ENCODE data around the gene ABHD12.
"Not testable (repeated sequence)": the region's sequence is repeated elsewhere in the genome, so short reads cannot be mapped to it uniquely, and the experiment has no call there.

The ABHD12 gene

DNA sequence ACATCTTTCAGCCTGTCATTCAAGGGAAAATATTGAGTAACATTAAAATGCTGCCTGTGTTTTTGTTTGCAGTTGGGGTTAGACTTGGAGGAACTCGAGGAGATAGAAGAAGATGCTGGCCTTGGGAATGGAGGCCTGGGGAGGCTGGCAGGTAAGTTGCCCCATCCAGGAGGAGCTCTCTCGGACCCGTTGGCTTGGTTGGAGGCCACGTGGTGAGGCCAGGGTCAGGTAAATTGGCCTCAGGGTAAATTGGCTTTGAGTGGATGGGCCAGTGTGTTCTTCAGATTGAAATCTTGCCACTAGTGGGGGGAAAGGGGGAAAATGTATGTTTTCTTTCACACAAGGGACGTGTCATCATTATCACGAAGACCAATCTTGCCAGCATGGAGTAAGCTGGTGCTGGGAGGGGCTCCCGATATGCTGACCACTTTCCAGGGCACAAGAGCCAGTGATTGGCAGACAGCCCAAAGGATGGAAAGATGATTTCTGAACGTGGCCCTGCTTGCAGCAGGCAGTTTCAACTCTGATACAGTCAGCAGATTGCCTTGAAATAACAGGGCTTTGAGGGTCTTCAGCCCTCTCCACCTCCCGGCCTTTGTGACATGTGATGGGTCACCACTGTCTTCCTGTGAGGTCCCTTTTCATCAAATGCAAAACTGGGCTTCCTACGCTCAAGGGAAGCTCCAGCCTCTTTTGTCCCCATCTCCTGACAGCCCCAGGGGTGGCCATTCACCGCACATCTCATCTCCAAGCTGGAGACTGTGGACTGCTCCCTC lies 121.4 kb downstream of the ABHD12 start:
- H3K36me3 ChIP-seq (ENCODE audit: low read length) = no peaks in the 10 kb centered on the region

DNA sequence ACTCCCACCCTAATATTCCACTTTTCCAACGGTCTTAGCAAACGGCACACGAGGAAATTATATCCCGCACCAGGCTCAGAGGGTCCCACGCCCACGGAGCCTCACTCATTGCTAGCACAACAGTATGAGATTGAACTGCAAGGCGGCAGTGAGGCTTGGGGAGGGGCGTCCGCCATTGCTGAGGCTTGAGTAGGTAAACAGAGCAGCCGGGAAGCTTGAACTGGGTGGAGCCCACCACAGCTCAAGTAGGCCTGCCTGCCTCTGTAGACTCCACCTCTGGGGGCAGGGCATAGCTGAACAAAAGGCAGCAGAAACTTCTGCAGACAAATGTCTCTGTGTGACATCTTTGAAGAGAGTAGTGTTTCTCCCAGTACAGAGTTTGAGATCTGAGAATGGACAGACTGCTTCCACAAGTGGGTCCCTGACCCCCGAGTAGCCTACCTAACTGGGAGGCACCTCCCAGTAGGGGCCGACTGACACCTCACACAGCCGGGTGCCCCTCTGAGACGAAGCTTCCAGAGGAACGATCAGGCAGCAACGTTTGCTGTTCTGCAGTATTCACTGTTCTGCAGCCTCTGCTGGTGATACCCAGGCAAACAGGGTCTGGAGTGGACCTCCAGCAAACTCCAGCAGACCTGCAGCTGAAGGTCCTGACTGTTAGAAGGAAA lies 129.7 kb downstream of the ABHD12 start:
- H3K36me3 ChIP-seq (ENCODE audit: low read length); H3K9me3 ChIP-seq (ENCODE audit: insufficient read depth, low read length); H3K27me3 ChIP-seq (ENCODE audit: low read length); H4K20me1 ChIP-seq (ENCODE audit: low read depth, low read length); H3K79me2 ChIP-seq (ENCODE audit: insufficient read depth, low read length); H2AFZ ChIP-seq (ENCODE audit: low read depth, low read length, severe bottlenecking); H3K9me2 ChIP-seq (replicated peaks; ENCODE audit: insufficient read depth, low read length); H3K4me2 ChIP-seq (ENCODE audit: low read depth, low read length, poor library complexity, severe bottlenecking); H3K4me3 ChIP-seq (ENCODE audit: insufficient read depth, low read length, poor library complexity, severe bottlenecking); H3F3A ChIP-seq (ENCODE audit: insufficient read depth); H3K9ac ChIP-seq (ENCODE audit: low read length); H3K27ac ChIP-seq (ENCODE audit: low read depth, low read length): not testable (repeated sequence)

More for the DNA sequence above, 121.4 kb downstream of the ABHD12 start:
- Histone ChIP-seq H3K27ac (ENCODE audit: low read depth, low read length) (no peak overlapping the region), H3K79me2 (ENCODE audit: insufficient read depth, low read length) (no peaks in the 10 kb centered on the region), H3K9me2 (replicated peaks; ENCODE audit: insufficient read depth, low read length) (no peaks in the 10 kb centered on the region), H3K9me3 (ENCODE audit: insufficient read depth, low read length) (no peaks in the 10 kb centered on the region), H3K4me3 (ENCODE audit: insufficient read depth, low read length, poor library complexity, severe bottlenecking) (no peak overlapping the region), H4K20me1 (ENCODE audit: low read depth, low read length) (peaks cover 12% of the 10 kb centered on the region; the same call in 1 of the 2 replicates), H3K9ac (ENCODE audit: low read length) (no peak overlapping the region), H3K4me2 (ENCODE audit: low read depth, low read length, poor library complexity, severe bottlenecking) (no peak overlapping the region), H2AFZ (ENCODE audit: low read depth, low read length, severe bottlenecking) (no peak overlapping the region), H3F3A (ENCODE audit: insufficient read depth) (no peaks in the 10 kb centered on the region), H3K27me3 (ENCODE audit: low read length) (no peaks in the 10 kb centered on the region)
- TF ChIP-seq EZH2phosphoT487 (conservative IDR thresholded peaks at IDR 0.05; ENCODE audit: low read length) = no peak
- TF ChIP-seq CTCF (IDR thresholded peaks at IDR 0.05; ENCODE audit: insufficient read depth, low read length, poor library complexity, severe bottlenecking) = no peak

DNA sequence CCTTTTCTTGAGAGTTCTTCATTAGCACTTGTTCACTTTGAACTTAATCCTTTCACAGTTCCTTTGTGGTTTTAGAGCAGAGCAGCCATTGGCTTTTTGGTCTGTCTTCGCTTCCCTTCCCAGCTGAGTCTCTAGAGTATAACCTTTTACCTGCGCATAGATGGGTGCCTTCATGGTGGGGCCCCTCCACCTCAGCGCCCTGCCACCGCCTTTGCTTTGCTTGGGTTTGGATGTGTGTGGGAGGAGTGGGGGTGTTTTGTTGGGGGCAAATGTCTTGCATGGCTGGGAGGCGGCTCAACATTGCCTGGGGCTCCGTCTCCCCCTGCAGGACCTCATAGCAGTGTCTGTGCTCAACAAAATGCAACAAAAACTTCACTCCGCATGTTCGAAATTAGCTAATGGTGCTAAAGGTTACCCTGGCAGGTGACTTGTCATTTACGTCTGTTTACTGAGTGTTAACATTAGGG lies 130.8 kb downstream of the ABHD12 start:
- Histone ChIP-seq H3K27me3 (ENCODE audit: low read length) (no peaks in the 10 kb centered on the region), H3K4me3 (ENCODE audit: insufficient read depth, low read length, poor library complexity, severe bottlenecking) (no peak overlapping the region), H4K20me1 (ENCODE audit: low read depth, low read length) (no peaks in the 10 kb centered on the region), H3K9me3 (ENCODE audit: insufficient read depth, low read length) (no peaks in the 10 kb centered on the region), H3K27ac (ENCODE audit: low read depth, low read length) (no peak overlapping the region), H3K9ac (ENCODE audit: low read length) (no peak overlapping the region), H3K4me2 (ENCODE audit: low read depth, low read length, poor library complexity, severe bottlenecking) (no peak overlapping the region), H3K79me2 (ENCODE audit: insufficient read depth, low read length) (no peaks in the 10 kb centered on the region; the same call in 1 of the 2 replicates), H3F3A (ENCODE audit: insufficient read depth) (no peaks in the 10 kb centered on the region), H3K36me3 (ENCODE audit: low read length) (no peaks in the 10 kb centered on the region), H3K9me2 (replicated peaks; ENCODE audit: insufficient read depth, low read length) (no peaks in the 10 kb centered on the region), H2AFZ (ENCODE audit: low read depth, low read length, severe bottlenecking) (no peak overlapping the region)
- TF ChIP-seq EZH2phosphoT487 (conservative IDR thresholded peaks at IDR 0.05; ENCODE audit: low read length) (no peak), CTCF (IDR thresholded peaks at IDR 0.05; ENCODE audit: insufficient read depth, low read length, poor library complexity, severe bottlenecking) (no peak)

DNA sequence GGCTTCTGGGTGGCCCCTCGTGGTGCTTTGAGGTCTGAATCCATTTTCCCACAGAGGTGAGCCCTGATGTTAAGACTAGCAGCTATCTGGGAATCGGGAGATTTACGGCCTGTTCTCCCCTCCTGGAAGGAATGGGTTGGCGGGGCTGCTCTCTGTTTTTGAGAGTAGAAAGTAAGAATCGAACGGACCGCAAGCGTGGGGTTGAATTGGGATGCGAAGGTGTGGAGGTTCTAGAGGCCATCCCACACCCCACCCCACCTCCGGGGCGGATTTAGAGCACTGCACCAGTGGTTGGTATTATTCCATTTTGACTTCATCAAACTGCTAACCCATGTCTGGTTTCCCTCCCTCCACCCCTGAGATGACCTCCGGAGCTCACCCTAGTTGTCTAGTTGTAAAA lies 131.3 kb downstream of the ABHD12 start:
- no peak overlapping the region for H2AFZ ChIP-seq (ENCODE audit: low read depth, low read length, severe bottlenecking)
- no peak overlapping the region for H3K27ac ChIP-seq (ENCODE audit: low read depth, low read length)
- H3K4me3 ChIP-seq (ENCODE audit: insufficient read depth, low read length, poor library complexity, severe bottlenecking) = no peak overlapping the region
- no peaks in the 10 kb centered on the region for H3K27me3 ChIP-seq (ENCODE audit: low read length)
- no peaks in the 10 kb centered on the region for H3K36me3 ChIP-seq (ENCODE audit: low read length)
- no peak for TF ChIP-seq EZH2phosphoT487 (conservative IDR thresholded peaks at IDR 0.05; ENCODE audit: low read length)
- H3F3A ChIP-seq (ENCODE audit: insufficient read depth) = no peaks in the 10 kb centered on the region
- H4K20me1 ChIP-seq (ENCODE audit: low read depth, low read length) = no peaks in the 10 kb centered on the region
- H3K9ac ChIP-seq (ENCODE audit: low read length) = no peak overlapping the region
- no peaks in the 10 kb centered on the region for H3K9me2 ChIP-seq (replicated peaks; ENCODE audit: insufficient read depth, low read length)
- no peak overlapping the region for H3K4me2 ChIP-seq (ENCODE audit: low read depth, low read length, poor library complexity, severe bottlenecking)
- H3K79me2 ChIP-seq (ENCODE audit: insufficient read depth, low read length) = no peaks in the 10 kb centered on the region; the same call in 1 of the 2 replicates
- H3K9me3 ChIP-seq (ENCODE audit: insufficient read depth, low read length) = no peaks in the 10 kb centered on the region

Measured in SU-DHL-6 (cell line).